Esophagus squamous epithelium (tissue), 5 donors: ENCODE measurements around the gene CNDP2. TPM values are rescaled to one million over a fixed set of nuclear protein-coding genes. Genes with fewer than 3 reads are reported as not detected.

ENCODE experiments used
- DNase-seq: peaks from one replicate; lab custom pipeline; 2025; lab: John Stamatoyannopoulos, UW
- H3K27ac ChIP-seq, 4 donors: fragments of 200-600 bp; sonication (generic); one replicate each; pipeline ENCODE4 v1.5.1; 2016 to 2019; ENCODE audit warnings: mild to moderate bottlenecking in 1 of 4
- H3K27me3 ChIP-seq, 4 donors: fragments of 200-600 bp; sonication (generic); 1 replicate in 3 of 4; 2 replicates in 1 of 4; pipeline versions ENCODE4 v1.5.1 to v1.6.0; 2017 to 2021; ENCODE audit warnings: antibody characterized with exemption in 1 of 4
- H3K36me3 ChIP-seq, 3 donors: fragments of 200-600 bp; sonication (generic); one replicate each; pipeline ENCODE4 v1.5.1; 2016 to 2019
- H3K4me1 ChIP-seq, 3 donors: fragments of 200-600 bp; sonication (generic); one replicate each; pipeline ENCODE4 v1.5.1; 2017 to 2019
- H3K4me3 ChIP-seq, 4 donors: fragments of 200-600 bp; sonication (generic); 1 replicate in 3 of 4; 2 replicates in 1 of 4; pipeline ENCODE4 v1.5.1; 2016 to 2019; ENCODE audit warnings: mild to moderate bottlenecking in 2 of 4, moderate library complexity in 1 of 4
- H3K9me3 ChIP-seq, 3 donors: fragments of 200-600 bp; sonication (generic); one replicate each; pipeline ENCODE4 v1.5.1; 2016 to 2019
- POLR2A ChIP-seq, 4 donors: fragments of 450-650 bp; IDR thresholded peaks; one replicate each; pipeline ENCODE4 v1.6.1; 2017; ENCODE audit warnings: antibody characterized with exemption in 4 of 4, mild to moderate bottlenecking in 4 of 4, moderate library complexity in 3 of 4
- WGBS, 2 donors: methylation state at CpG; one replicate each; pipeline ENCODE4 v1.1.5; 2018; 5-methylcytosine and 5-hydroxymethylcytosine counted together
- intact Hi-C: fragments of 100-400 bp; cut with DNase I; formaldehyde crosslinking; loops from one replicate; pipeline ENCODE4 v1.15.0; 2022
- total RNA-seq, 4 donors: library from RNA; depleted of rRNA; stranded (reverse); fragments of >200 nt; gene quantifications; one replicate each; pipeline ENCODE4 v1.1.0, GENCODE V29; 2016
- TF ChIP-seq, protein P1 (sequence below), 6 experiments: fragments of 450-650 bp in 4 of 6; fragments of 200-600 bp in 2 of 6; sonication (generic) in 2 of 6; IDR thresholded peaks; one replicate each; pipeline ENCODE4 v1.5.1; 2016 to 2019; ENCODE audit warnings: antibody characterized with exemption in 6 of 6, mild to moderate bottlenecking in 4 of 6, moderate library complexity in 4 of 6
- donor health status: DM: yes; HTN: yes; CAD: no.

CNDP2 gene
- total RNA-seq, 4 donors from 2014 or later = 66.6 to 136 (median 87.9) TPM

DNA sequence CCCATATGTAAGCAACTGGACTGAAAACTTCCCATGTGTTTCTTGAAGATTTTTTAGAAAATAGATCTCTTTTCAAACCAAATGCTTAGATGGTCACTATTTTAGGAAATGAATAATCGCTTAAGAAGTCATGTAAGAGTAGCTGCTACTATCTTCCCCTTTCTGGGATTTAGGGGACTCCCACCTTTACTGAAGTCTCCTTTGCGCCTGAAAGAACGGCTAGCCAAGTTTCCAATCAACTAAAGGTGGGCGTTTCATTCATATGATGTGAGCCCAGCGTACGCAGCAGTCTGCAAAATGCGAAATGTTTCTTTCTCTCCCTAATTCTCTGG is 40.2 kb upstream of the CNDP2 start:
- no peaks in the 10 kb centered on the region for H3K36me3 ChIP-seq
- peaks cover 9 to 24% (median 15%) of the 10 kb centered on the region in 3 donors for H3K4me1 ChIP-seq
- peaks cover 7 to 86% (median 9%) of the 10 kb centered on the region in 4 donors for H3K27me3 ChIP-seq
- H3K4me3 ChIP-seq = peak overlapping the region in 3 of 4 donors; percentile 31 to 63 (median 42)
- no peak for DNase-seq
- H3K9me3 ChIP-seq = no peaks in the 10 kb centered on the region
- no peak overlapping the region for H3K27ac ChIP-seq
- intact Hi-C loops = no loop called here
- TF ChIP-seq, protein P1, sequence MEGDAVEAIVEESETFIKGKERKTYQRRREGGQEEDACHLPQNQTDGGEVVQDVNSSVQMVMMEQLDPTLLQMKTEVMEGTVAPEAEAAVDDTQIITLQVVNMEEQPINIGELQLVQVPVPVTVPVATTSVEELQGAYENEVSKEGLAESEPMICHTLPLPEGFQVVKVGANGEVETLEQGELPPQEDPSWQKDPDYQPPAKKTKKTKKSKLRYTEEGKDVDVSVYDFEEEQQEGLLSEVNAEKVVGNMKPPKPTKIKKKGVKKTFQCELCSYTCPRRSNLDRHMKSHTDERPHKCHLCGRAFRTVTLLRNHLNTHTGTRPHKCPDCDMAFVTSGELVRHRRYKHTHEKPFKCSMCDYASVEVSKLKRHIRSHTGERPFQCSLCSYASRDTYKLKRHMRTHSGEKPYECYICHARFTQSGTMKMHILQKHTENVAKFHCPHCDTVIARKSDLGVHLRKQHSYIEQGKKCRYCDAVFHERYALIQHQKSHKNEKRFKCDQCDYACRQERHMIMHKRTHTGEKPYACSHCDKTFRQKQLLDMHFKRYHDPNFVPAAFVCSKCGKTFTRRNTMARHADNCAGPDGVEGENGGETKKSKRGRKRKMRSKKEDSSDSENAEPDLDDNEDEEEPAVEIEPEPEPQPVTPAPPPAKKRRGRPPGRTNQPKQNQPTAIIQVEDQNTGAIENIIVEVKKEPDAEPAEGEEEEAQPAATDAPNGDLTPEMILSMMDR (IDR thresholded peaks at IDR 0.05) = no peak
- TF ChIP-seq POLR2A (IDR thresholded peaks at IDR 0.05) = no peak
- 17 to 18% methylated on average over 6 to 7 of the region's 7 CpGs for WGBS, 2 donors

DNA sequence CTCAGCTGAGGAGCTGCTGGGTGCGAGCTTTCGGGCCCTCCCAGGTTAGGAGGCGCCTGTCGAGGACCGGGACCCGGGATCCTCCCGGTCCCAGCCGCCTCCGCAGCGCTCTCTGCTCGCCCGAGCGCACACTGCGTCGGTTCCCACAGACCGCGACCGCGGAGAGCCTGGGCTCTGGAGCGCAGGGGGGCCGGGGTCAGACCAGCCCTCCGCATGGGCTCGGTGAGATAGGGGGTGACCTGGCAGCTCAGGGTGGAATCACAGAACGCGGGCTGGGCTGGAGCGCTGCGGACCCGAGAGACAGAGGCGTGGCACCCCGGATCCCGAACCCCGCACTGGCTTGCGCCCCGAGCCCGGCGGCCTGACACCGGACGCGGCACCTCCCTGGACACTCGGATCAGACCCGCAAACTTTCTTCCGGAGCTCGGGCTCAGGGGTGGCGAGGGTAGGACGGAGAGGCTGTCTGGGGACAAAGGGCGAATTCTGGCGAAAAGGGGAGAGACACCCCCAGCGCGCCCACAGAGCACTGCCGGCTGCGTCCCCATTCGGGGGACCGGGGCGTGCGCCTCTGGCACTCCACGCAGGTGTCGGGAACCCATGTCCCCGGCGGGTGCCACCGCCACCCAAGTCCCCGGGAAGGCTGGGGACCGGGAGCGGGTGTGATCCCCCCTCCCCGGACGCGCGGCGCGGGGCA is 39.7 kb upstream of the CNDP2 start:
- TF ChIP-seq, protein P1 (IDR thresholded peaks at IDR 0.05) = no peak
- TF ChIP-seq POLR2A (IDR thresholded peaks at IDR 0.05) = no peak
- Histone ChIP-seq H3K36me3 (no peaks in the 10 kb centered on the region), H3K27ac (no peak overlapping the region), H3K4me3 (peak overlapping the region; percentile 16 to 63 (median 36)), H3K9me3 (no peaks in the 10 kb centered on the region), H3K27me3 (peaks cover 7 to 82% (median 9%) of the 10 kb centered on the region in 4 donors), H3K4me1 (peaks cover 9 to 24% (median 15%) of the 10 kb centered on the region in 3 donors)
- intact Hi-C loops = no loop called here
- WGBS, 2 donors = 0% methylated on average over 1 of the region's 69 CpGs; no CpG with 5 or more reads in 1 of the 2 donors
- DNase-seq = no peak

DNA sequence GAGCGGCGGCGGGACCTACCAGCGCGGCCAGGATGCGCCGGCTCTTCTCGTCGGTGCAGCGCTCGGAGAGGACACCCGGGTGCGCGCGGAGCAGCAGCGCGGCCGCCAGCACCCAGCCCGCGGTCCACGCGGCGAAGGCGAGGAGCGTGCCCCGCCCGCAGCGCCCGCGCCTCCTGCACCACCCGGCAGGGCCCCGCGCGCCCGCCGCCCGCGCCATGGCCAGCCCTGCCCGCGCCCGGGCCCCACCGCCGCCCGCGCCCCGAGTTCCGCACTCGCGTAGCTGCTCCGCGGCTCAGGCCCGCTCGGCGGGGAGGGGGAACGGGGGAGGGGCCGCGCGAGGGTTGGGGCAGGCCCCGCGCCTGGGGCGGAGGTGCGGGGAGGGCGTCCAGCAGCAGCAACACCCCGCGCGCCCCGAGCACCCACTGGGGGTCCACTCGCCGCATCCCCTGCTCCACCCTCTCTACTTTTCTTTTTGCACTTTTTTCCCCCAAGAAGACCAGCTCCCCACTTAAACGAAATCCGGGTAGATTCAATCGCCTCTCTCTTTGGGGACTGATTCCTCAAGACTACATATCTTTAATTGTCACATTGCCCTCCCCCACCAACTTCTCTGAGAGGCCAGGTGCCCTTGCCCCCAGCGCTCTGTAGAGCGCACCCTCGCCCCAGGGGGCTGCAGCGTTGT is 39.0 kb upstream of the CNDP2 start, which contains the start of gene DIPK1C:
DIPK1C (minus strand) TSS at position 266 of the 682 bp plus-strand sequence; CDS start at position 217, 49 bp downstream.
- DNase-seq = no peak
- intact Hi-C loops = no loop called here
- peaks cover 9 to 24% (median 15%) of the 10 kb centered on the region in 3 donors for H3K4me1 ChIP-seq
- no peak within 1 kb of the TSS for H3K27ac ChIP-seq
- H3K36me3 ChIP-seq = no peaks in the 10 kb centered on the region
- 0 to 6% methylated on average over 10 to 12 of the region's 76 CpGs for WGBS, 2 donors
- H3K9me3 ChIP-seq = no peaks in the 10 kb centered on the region
- peak within 1 kb of the TSS; percentile 16 to 63 (median 36) for H3K4me3 ChIP-seq
- peaks cover 7 to 85% (median 9%) of the 10 kb centered on the region in 4 donors for H3K27me3 ChIP-seq
- TF ChIP-seq, protein P1 (IDR thresholded peaks at IDR 0.05) = no peak
- no peak for TF ChIP-seq POLR2A (IDR thresholded peaks at IDR 0.05)

DNA sequence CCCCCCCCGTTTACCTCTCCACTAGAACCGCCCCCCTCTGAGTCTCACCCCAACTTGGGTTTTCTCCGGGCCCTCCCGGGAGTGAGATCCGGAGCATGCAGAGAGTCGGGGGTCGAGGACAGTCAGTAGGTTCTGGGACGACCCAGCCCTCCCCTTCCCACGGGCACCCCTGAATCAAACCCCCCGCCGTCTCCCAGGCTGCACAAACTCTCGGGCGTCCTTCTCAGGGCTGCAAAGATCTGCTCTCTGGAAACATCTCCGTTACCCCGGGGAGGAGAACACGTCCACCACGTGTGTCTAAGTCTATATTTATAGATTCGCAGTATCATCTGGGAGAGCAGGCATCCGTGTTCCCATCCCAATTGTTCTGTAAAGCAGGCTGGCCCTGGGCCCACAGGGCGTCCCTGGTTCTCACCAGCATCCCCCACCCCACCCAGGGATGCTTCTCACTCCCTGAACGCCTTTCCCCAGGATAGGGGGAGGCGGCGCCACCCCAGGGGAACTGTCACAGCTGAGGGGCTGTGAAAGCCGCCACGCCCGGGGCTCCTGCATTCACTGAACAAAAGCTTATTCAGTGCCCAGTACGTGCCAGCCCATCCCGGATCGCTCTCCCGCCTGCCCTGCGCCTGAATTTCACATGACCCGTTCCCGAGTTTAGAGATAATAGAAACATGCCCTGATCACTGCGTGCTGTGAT is 38.3 kb upstream of the CNDP2 start:
- Histone ChIP-seq H3K4me1 (peaks cover 9 to 24% (median 15%) of the 10 kb centered on the region in 3 donors), H3K36me3 (no peaks in the 10 kb centered on the region), H3K27ac (no peak overlapping the region), H3K27me3 (peaks cover 7 to 89% (median 9%) of the 10 kb centered on the region in 4 donors), H3K4me3 (peak overlapping the region in 1 of 4 donors; percentile 42), H3K9me3 (no peaks in the 10 kb centered on the region)
- TF ChIP-seq POLR2A (IDR thresholded peaks at IDR 0.05) = no peak
- TF ChIP-seq, protein P1 (IDR thresholded peaks at IDR 0.05) = no peak
- WGBS, 2 donors = 22 to 33% methylated on average over 1 to 29 of the region's 34 CpGs
- DNase-seq = no peak
- intact Hi-C loops = no loop called here
